Esophagus squamous epithelium (tissue), 4 donors: ENCODE results near the gene PFDN1.

Source experiments
- POLR2A ChIP-seq, 4 donors: fragments of 450-650 bp; IDR thresholded peaks; one replicate each; pipeline ENCODE4 v1.6.1; 2017; ENCODE audit warnings: antibody characterized with exemption in 4 of 4, mild to moderate bottlenecking in 4 of 4, moderate library complexity in 3 of 4
- TF ChIP-seq, protein P1 (sequence below), 6 experiments: fragments of 450-650 bp in 4 of 6; fragments of 200-600 bp in 2 of 6; sonication (generic) in 2 of 6; IDR thresholded peaks; one replicate each; pipeline ENCODE4 v1.5.1; 2016 to 2019; ENCODE audit warnings: antibody characterized with exemption in 6 of 6, mild to moderate bottlenecking in 4 of 6, moderate library complexity in 4 of 6

DNA sequence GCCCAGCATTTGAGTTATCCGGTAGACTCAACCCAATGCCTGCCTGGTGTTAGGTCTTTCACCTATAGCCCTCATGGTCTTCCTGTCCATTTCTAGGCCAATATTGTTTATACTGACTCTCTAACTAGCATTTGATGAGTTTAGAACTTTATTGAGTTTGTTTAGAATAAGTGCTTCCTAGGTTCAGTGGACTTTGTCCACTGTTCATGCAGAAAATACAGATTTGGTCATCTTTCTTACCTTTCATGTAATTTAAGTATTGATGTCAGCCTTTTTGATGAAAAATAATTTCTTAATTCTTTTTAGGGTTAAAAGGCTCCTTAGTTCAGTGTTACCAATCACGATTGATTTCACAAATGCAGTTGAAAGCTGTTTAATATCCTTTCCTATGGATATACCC lies 105.9 kb downstream of the PFDN1 start:
- TF ChIP-seq, protein P1, sequence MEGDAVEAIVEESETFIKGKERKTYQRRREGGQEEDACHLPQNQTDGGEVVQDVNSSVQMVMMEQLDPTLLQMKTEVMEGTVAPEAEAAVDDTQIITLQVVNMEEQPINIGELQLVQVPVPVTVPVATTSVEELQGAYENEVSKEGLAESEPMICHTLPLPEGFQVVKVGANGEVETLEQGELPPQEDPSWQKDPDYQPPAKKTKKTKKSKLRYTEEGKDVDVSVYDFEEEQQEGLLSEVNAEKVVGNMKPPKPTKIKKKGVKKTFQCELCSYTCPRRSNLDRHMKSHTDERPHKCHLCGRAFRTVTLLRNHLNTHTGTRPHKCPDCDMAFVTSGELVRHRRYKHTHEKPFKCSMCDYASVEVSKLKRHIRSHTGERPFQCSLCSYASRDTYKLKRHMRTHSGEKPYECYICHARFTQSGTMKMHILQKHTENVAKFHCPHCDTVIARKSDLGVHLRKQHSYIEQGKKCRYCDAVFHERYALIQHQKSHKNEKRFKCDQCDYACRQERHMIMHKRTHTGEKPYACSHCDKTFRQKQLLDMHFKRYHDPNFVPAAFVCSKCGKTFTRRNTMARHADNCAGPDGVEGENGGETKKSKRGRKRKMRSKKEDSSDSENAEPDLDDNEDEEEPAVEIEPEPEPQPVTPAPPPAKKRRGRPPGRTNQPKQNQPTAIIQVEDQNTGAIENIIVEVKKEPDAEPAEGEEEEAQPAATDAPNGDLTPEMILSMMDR (IDR thresholded peaks at IDR 0.05): no peak
- TF ChIP-seq POLR2A (IDR thresholded peaks at IDR 0.05): no peak
